HG02642 (cell line): ENCODE results near the gene SUCLG1.
A peak's percentile ranks its signal among the peaks of the same experiment; 100 is the strongest.
"Not testable (repeated sequence)": the region's sequence is repeated elsewhere in the genome, so short reads cannot be mapped to it uniquely, and the experiment has no call there.

ENCODE experiments used
- ATAC-seq: cut with Tn5 transposase; IDR thresholded peaks from one replicate; pipeline ENCODE4 v1.9.1; 2021; ENCODE audit warnings: mild to moderate bottlenecking; ENCODE audit not compliant: unreplicated experiment, poor library complexity

Gene SUCLG1

GRCh38 chr2:84472423-84472822 lies 13.3 kb upstream of the SUCLG1 start:
- ATAC-seq: not testable (repeated sequence)

GRCh38 chr2:84467389-84467788 lies 8.3 kb upstream of the SUCLG1 start:
- no peak for ATAC-seq

- ATAC-seq: no peak
Measured at GRCh38 chr2:84461310-84461709, 2.2 kb upstream of the SUCLG1 start.

- ATAC-seq: no peak
Measured at GRCh38 chr2:84460670-84461069, 1.6 kb upstream of the SUCLG1 start.

- no peak for ATAC-seq
Measured at GRCh38 chr2:84459944-84460429, 907 bp upstream of the SUCLG1 start.

GRCh38 chr2:84458551-84459017 lies 496 bp downstream of the SUCLG1 start:
- peak; percentile 38 for ATAC-seq

GRCh38 chr2:84457686-84458085 lies 1.4 kb downstream of the SUCLG1 start:
- ATAC-seq: no peak

GRCh38 chr2:84456156-84456555 lies 2.9 kb downstream of the SUCLG1 start:
- ATAC-seq: no peak

- ATAC-seq: no peak
Measured at GRCh38 chr2:84454581-84454980, 4.5 kb downstream of the SUCLG1 start.

GRCh38 chr2:84452624-84453023 lies 6.5 kb downstream of the SUCLG1 start:
- no peak for ATAC-seq

GRCh38 chr2:84451579-84451978 lies 7.5 kb downstream of the SUCLG1 start:
- no peak for ATAC-seq

GRCh38 chr2:84450288-84451227 lies 8.5 kb downstream of the SUCLG1 start:
- no peak for ATAC-seq

GRCh38 chr2:84449711-84450110 lies 9.4 kb downstream of the SUCLG1 start:
- no peak for ATAC-seq

GRCh38 chr2:84449055-84449454 lies 10.0 kb downstream of the SUCLG1 start:
- no peak for ATAC-seq

GRCh38 chr2:84443477-84443876 lies 15.6 kb downstream of the SUCLG1 start:
- ATAC-seq: no peak

GRCh38 chr2:84442888-84443287 lies 16.2 kb downstream of the SUCLG1 start:
- ATAC-seq: no peak

- no peak for ATAC-seq
Measured at GRCh38 chr2:84441505-84441904, 17.6 kb downstream of the SUCLG1 start.

- ATAC-seq: no peak
Measured at GRCh38 chr2:84441036-84441435, 18.0 kb downstream of the SUCLG1 start.

GRCh38 chr2:84435345-84436025 lies 23.6 kb downstream of the SUCLG1 start:
- no peak for ATAC-seq

- no peak for ATAC-seq
Measured at GRCh38 chr2:84429328-84429727, 29.8 kb downstream of the SUCLG1 start.
